Natural killer cell (primary cell): ENCODE data around the gene AP2B1. TPM values are rescaled to one million over a fixed set of nuclear protein-coding genes. Genes with fewer than 3 reads are reported as not detected.

Experiments
- ATAC-seq, 3 donors: fragments of 150-1000 bp in 2 of 3; fragments of 200-7000 bp in 1 of 3; cut with Tn5 transposase; 1 replicate in 1 of 3; 2 replicates in 2 of 3; pipeline ENCODE4 v1.10.0; 2021; ENCODE audit warnings: mild to moderate bottlenecking in 2 of 3, moderate library complexity in 2 of 3
- DNase-seq, 2 donors: peaks; one replicate each; pipeline versions ENCODE4 v3.0.0 to v3.0.0-alpha.2; 2013 to 2021; ENCODE audit warnings: mixed read lengths in 1 of 2
- H3K27ac ChIP-seq: one replicate; pipeline ENCODE4 v1.5.1; 2013; ENCODE audit warnings: mild to moderate bottlenecking, low read length
- H3K27me3 ChIP-seq: one replicate; pipeline ENCODE4 v1.6.1; 2013; ENCODE audit warnings: low read length; ENCODE audit not compliant: control insufficient read depth, insufficient read depth
- H3K36me3 ChIP-seq: one replicate; pipeline ENCODE4 v1.6.1; 2013; ENCODE audit warnings: low read length; ENCODE audit not compliant: control insufficient read depth, insufficient read depth
- H3K4me1 ChIP-seq: one replicate; pipeline ENCODE4 v1.6.1; 2013; ENCODE audit warnings: low read length; ENCODE audit not compliant: control insufficient read depth, insufficient read depth
- H3K4me3 ChIP-seq: one replicate; pipeline ENCODE4 v1.5.1; 2013; ENCODE audit warnings: low read length
- H3K9me3 ChIP-seq: one replicate; pipeline ENCODE4 v1.6.1; 2013; ENCODE audit warnings: low read length; ENCODE audit not compliant: control insufficient read depth, insufficient read depth
- H3K27ac Mint-ChIP-seq, 2 donors: one replicate each; pipeline ENCODE4 v1.8.0; 2022; ENCODE audit warnings: mild to moderate bottlenecking in 2 of 2, mixed read lengths in 2 of 2, moderate library complexity in 1 of 2
- H3K27me3 Mint-ChIP-seq, 2 donors: one replicate each; pipeline ENCODE4 v1.8.0; 2022; ENCODE audit warnings: low read depth in 2 of 2, mixed read lengths in 2 of 2
- H3K36me3 Mint-ChIP-seq: one replicate; pipeline ENCODE4 v1.8.0; 2022; ENCODE audit warnings: mixed read lengths
- H3K4me1 Mint-ChIP-seq, 2 donors: one replicate each; pipeline ENCODE4 v1.8.0; 2022; ENCODE audit warnings: mixed read lengths in 2 of 2
- H3K4me3 Mint-ChIP-seq: one replicate; pipeline ENCODE4 v1.8.0; 2022; ENCODE audit warnings: mild to moderate bottlenecking, moderate library complexity, mixed read lengths
- H3K9me3 Mint-ChIP-seq, 2 donors: one replicate each; pipeline ENCODE4 v1.8.0; 2022; ENCODE audit warnings: mixed read lengths in 2 of 2
- WGBS: methylation state at CpG from one replicate; pipeline ENCODE4 v1.1.7; 2013; ENCODE audit warnings: missing lambda C conversion rate; ENCODE audit not compliant: insufficient coverage; 5-methylcytosine and 5-hydroxymethylcytosine counted together
- intact Hi-C: fragments of 100-400 bp; cut with micrococcal nuclease; formaldehyde crosslinking; loops from one replicate; pipeline ENCODE4 v1.14.2; 2022
- total RNA-seq, 4 donors: library from RNA; stranded (reverse); fragments of 120-200 nt in 1 of 4; gene quantifications; one replicate each; pipeline versions ENCODE4 v1.2.3 to v1.2.4, GENCODE V29; 2013 to 2022
- TF ChIP-seq, protein P1 (sequence below): fragments of 200-600 bp; IDR thresholded peaks from one replicate; pipeline ENCODE4 v1.8.0; 2022; ENCODE audit warnings: antibody characterized with exemption

AP2B1 gene
- total RNA-seq, 3 donors from 2014 or later (not counting 1 experiment from before 2014, with no cell fraction given), result 111 to 148 (median 139) TPM

DNA sequence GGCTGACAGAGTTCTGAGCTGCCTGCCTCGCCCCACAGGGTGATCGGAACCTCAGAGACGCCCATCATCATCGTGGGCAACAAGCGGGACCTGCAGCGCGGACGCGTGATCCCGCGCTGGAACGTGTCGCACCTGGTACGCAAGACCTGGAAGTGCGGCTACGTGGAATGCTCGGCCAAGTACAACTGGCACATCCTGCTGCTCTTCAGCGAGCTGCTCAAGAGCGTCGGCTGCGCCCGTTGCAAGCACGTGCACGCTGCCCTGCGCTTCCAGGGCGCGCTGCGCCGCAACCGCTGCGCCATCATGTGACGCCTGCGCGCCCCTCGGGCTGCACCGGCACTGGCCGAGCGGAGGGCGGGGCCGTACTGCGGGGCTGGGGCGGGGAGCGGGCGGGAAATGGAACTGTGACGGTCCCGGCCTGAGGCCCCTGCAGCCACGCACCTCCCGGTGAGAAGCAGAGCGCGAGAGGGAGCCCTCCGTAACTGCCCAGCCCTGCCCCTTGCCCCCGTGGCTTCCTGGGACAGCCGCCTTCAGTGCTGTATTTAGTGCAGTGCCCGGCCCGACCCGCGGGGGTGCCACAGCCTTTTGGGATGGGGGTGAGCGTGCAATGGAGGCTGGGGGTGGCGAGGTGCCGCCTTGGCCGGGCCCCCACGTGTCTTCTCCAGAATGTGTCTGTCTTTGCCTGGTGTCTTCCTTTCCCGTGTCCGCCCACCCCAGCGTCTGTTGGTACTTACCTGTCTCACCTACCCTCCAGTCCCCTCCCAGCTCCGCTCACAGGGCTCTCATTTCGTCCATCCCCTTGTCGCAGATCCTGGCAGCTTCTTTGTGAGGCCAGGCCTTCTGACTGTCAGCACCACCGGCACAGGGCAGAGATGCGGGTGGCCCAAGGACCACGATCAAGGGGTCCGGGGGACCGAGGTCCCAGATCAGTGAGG, 154.1 kb downstream of the AP2B1 start:
- H3K36me3 Mint-ChIP-seq, result no peaks in the 10 kb centered on the region
- TF ChIP-seq, protein P1, sequence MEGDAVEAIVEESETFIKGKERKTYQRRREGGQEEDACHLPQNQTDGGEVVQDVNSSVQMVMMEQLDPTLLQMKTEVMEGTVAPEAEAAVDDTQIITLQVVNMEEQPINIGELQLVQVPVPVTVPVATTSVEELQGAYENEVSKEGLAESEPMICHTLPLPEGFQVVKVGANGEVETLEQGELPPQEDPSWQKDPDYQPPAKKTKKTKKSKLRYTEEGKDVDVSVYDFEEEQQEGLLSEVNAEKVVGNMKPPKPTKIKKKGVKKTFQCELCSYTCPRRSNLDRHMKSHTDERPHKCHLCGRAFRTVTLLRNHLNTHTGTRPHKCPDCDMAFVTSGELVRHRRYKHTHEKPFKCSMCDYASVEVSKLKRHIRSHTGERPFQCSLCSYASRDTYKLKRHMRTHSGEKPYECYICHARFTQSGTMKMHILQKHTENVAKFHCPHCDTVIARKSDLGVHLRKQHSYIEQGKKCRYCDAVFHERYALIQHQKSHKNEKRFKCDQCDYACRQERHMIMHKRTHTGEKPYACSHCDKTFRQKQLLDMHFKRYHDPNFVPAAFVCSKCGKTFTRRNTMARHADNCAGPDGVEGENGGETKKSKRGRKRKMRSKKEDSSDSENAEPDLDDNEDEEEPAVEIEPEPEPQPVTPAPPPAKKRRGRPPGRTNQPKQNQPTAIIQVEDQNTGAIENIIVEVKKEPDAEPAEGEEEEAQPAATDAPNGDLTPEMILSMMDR, result no peak
- peaks cover 0 to 5% of the 10 kb centered on the region in 2 donors for H3K4me1 Mint-ChIP-seq
- ATAC-seq, result peak; percentile 25 to 73 (median 68)
- no peak overlapping the region for H3K27ac Mint-ChIP-seq
- Histone ChIP-seq H3K4me3 (no peak overlapping the region), H3K4me1 (peaks cover 6% of the 10 kb centered on the region), H3K27ac (no peak overlapping the region), H3K9me3 (no peaks in the 10 kb centered on the region), H3K27me3 (peaks cover 4% of the 10 kb centered on the region), H3K36me3 (no peaks in the 10 kb centered on the region)
- H3K4me3 Mint-ChIP-seq, result no peak overlapping the region
- H3K9me3 Mint-ChIP-seq, result no peaks in the 10 kb centered on the region
- intact Hi-C loops, result no loop called here
- H3K27me3 Mint-ChIP-seq, result peaks cover 20 to 28% of the 10 kb centered on the region in 2 donors
- DNase-seq, result peak in 1 of 2 donors; percentile 29
- 22% methylated on average over 70 of the region's 73 CpGs for WGBS

DNA sequence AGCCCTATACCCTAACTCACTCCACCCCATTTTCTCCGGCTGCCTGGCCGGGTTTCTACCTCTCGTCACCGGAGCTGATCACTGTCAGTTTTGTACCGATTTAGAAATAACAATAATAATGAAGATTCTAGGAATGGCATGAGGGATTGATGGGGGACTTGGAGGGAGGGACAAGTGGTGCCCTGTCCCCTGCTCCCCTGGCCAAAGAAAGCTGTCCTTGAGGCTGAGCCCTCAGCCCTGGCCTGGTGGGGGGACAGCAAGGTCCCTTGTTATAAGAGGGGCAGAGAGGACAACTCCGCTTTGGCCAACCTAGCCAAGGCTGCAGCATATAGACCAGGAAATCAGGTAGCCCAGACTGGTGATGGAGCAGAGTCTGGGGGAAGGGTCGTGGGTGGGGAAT, 155.4 kb downstream of the AP2B1 start:
- no peaks in the 10 kb centered on the region for H3K9me3 ChIP-seq

DNA sequence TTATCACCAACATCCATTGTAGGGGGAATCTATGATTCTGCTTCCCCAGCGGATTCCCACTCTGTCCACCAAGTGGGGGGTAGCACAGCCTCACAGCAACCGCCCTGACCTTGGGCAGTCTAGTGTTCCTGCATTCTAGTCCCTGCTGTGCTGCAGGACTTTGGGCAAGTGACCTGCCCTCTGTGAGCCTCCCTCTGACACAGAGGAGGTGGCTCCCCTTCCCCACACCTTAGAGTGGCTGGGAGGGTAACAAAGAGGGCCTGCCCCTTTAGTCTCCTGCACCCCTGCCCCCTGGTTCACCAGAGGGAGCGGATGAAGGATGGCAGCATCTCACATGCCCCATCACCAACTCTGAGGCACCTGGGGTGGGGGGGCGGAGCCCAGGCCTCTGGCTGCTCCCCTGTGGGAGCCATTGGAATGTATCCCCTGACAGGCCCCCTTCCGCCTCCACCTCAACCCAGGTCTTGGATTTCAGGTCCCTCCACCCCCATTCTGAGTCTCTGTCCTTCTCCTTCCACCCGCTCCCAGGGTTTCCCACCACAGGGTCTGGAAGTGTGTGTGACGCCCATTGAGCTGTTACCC, 155.9 kb downstream of the AP2B1 start:
- Histone ChIP-seq H3K27ac (no peak overlapping the region), H3K27me3 (peaks cover 9% of the 10 kb centered on the region), H3K4me1 (peaks cover 12% of the 10 kb centered on the region), H3K9me3 (no peaks in the 10 kb centered on the region), H3K4me3 (no peak overlapping the region), H3K36me3 (no peaks in the 10 kb centered on the region)
- intact Hi-C loops, result no loop called here
- H3K4me1 Mint-ChIP-seq, result peaks cover 0 to 5% of the 10 kb centered on the region in 2 donors
- no peaks in the 10 kb centered on the region for H3K36me3 Mint-ChIP-seq
- TF ChIP-seq, protein P1, result no peak
- H3K27me3 Mint-ChIP-seq, result peaks cover 20 to 28% of the 10 kb centered on the region in 2 donors
- no peak overlapping the region for H3K27ac Mint-ChIP-seq
- ATAC-seq (no peak), DNase-seq (no peak)
- H3K9me3 Mint-ChIP-seq, result no peaks in the 10 kb centered on the region
- H3K4me3 Mint-ChIP-seq, result no peak overlapping the region
- 88% methylated on average over 7 of the region's 7 CpGs for WGBS

More for the DNA sequence above, 155.4 kb downstream of the AP2B1 start:
- ATAC-seq (no peak), DNase-seq (no peak)
- no peaks in the 10 kb centered on the region for H3K9me3 Mint-ChIP-seq
- no peaks in the 10 kb centered on the region for H3K36me3 ChIP-seq
- H3K4me3 ChIP-seq, result no peak overlapping the region
- TF ChIP-seq, protein P1, result no peak
- no peak overlapping the region for H3K27ac ChIP-seq
- H3K4me1 Mint-ChIP-seq, result peaks cover 0 to 5% of the 10 kb centered on the region in 2 donors
- H3K4me1 ChIP-seq, result peaks cover 11% of the 10 kb centered on the region
- WGBS, result 87% methylated on average over 5 of the region's 7 CpGs
- peaks cover 20 to 28% of the 10 kb centered on the region in 2 donors for H3K27me3 Mint-ChIP-seq
- H3K27me3 ChIP-seq, result peaks cover 5% of the 10 kb centered on the region
- intact Hi-C loops, result no loop called here
- H3K36me3 Mint-ChIP-seq, result no peaks in the 10 kb centered on the region
- H3K4me3 Mint-ChIP-seq, result no peak overlapping the region
- H3K27ac Mint-ChIP-seq, result no peak overlapping the region
